HepG2 (cell line): ENCODE results near the gene TDRD3. TPM values are rescaled to one million over a fixed set of nuclear protein-coding genes. Genes with fewer than 3 reads are reported as not detected.

Experiments
- ATAC-seq: fragments of 200-7000 bp; cut with Tn5 transposase; 3 replicates; pipeline ENCODE4 v1.9.1; 2020; ENCODE audit warnings: mild to moderate bottlenecking, moderate library complexity
- BruUV-seq: library from RNA; stranded (reverse); fragments of 400-500 nt; replicated peaks from 2 replicates; lab custom pipeline; 2021; lab: Mats Ljungman, UMichigan
- CTCF ChIA-PET: fragments of 300-600 bp; formaldehyde crosslinking; extraction: SDS; loops from one replicate; lab custom pipeline; 2021; ENCODE audit warnings: low total read pairs, inconsistent platforms, low intra/inter-chr PET ratio; lab: Yijun Ruan, JAX
- POLR2A ChIA-PET: fragments of 350-600 bp; sonication (Branson Sonifier 250); formaldehyde crosslinking; loops from one replicate; lab custom pipeline; 2020; ENCODE audit warnings: antibody characterized with exemption, inconsistent platforms; lab: Yijun Ruan, JAX
- DNase-seq: peaks from one replicate; pipeline ENCODE4 v3.0.0-alpha.2; 2015; ENCODE audit warnings: low spot score
- FAIRE-seq: peaks from 3 replicates; lab custom pipeline; 2011; peaks lifted over from hg19 to GRCh38; lab: Jason Lieb, UNC
- H2AFZ ChIP-seq: one replicate; pipeline ENCODE4 v1.6.1; 2011; ENCODE audit warnings: low read length, inconsistent platforms
- H3K27ac ChIP-seq: fragments of 300-600 bp; 3 replicates; pipeline ENCODE4 v1.8.0; 2011; ENCODE audit warnings: mixed run types, mild to moderate bottlenecking, mixed read lengths, low read length, inconsistent platforms; ENCODE audit not compliant: insufficient read depth; ENCODE audit errors: extremely low read length
- H3K27me3 ChIP-seq, 2 experiments: fragments of 200-600 bp in 1 of 2; 2 replicates in 1 of 2; 3 replicates in 1 of 2; pipeline versions ENCODE4 v1.6.0 to v1.8.0; 2011; ENCODE audit warnings: low read length in 2 of 2, mild to moderate bottlenecking in 2 of 2, moderate library complexity in 2 of 2, inconsistent platforms in 1 of 2; ENCODE audit not compliant: insufficient read depth in 2 of 2, control insufficient read depth in 1 of 2
- H3K36me3 ChIP-seq, 2 experiments: fragments of 200-600 bp in 1 of 2; replicated peaks in 1 of 2; 2 replicates in 1 of 2; 3 replicates in 1 of 2; pipeline versions ENCODE4 v1.5.1 to v1.8.0; 2011; ENCODE audit warnings: low read length in 2 of 2, inconsistent platforms in 1 of 2; ENCODE audit not compliant: insufficient read depth in 2 of 2, control insufficient read depth in 1 of 2
- H3K4me1 ChIP-seq: 2 replicates; pipeline ENCODE4 v1.5.1; 2012; ENCODE audit warnings: low read length, inconsistent platforms; ENCODE audit not compliant: insufficient read depth
- H3K4me2 ChIP-seq: 2 replicates; pipeline ENCODE4 v1.6.0; 2011; ENCODE audit warnings: low read depth, low read length, inconsistent platforms
- H3K4me3 ChIP-seq, 3 experiments: fragments of 200-600 bp in 1 of 3; sonication (generic), shearing (Covaris generic) in 1 of 3; replicated peaks in 1 of 3; 2 replicates each; pipeline ENCODE4 v1.5.1; 2011 to 2016; ENCODE audit warnings: low read length in 3 of 3, inconsistent platforms in 2 of 3, low read depth in 2 of 3, mild to moderate bottlenecking in 2 of 3, control low read depth in 1 of 3, mixed read lengths in 1 of 3; ENCODE audit not compliant: insufficient read depth in 1 of 3
- H3K79me2 ChIP-seq: one replicate; pipeline ENCODE4 v1.6.1; 2011; ENCODE audit warnings: low read length, inconsistent platforms; ENCODE audit not compliant: insufficient read depth
- H3K9ac ChIP-seq: 2 replicates; pipeline ENCODE4 v1.6.0; 2011; ENCODE audit warnings: mild to moderate bottlenecking, low read depth, low read length, inconsistent platforms; ENCODE audit not compliant: insufficient read depth
- H3K9me3 ChIP-seq: 2 replicates; pipeline ENCODE4 v1.5.1; 2012; ENCODE audit warnings: mild to moderate bottlenecking, low read length
- H4K20me1 ChIP-seq: 2 replicates; pipeline ENCODE4 v1.6.0; 2011; ENCODE audit warnings: inconsistent platforms, mild to moderate bottlenecking, low read length, moderate library complexity; ENCODE audit not compliant: insufficient read depth
- FOXO1 ChIP-seq: sonication (generic); formaldehyde crosslinking; IDR thresholded peaks from 2 replicates; pipeline ENCODE4 v1.4.0; 2020; ENCODE audit warnings: missing genetic modification reagents
- GPBP1L1 ChIP-seq: sonication (generic); formaldehyde crosslinking; IDR thresholded peaks from 2 replicates; pipeline ENCODE4 v1.5.0; 2020; ENCODE audit warnings: mild to moderate bottlenecking, missing genetic modification reagents
- MAFF ChIP-seq: IDR thresholded peaks from 2 replicates; pipeline ENCODE4 v1.6.1; 2011; ENCODE audit warnings: low read depth, low read length, improper control_type of control experiment
- NR2F2 ChIP-seq: IDR thresholded peaks from 2 replicates; pipeline ENCODE4 v1.6.1; 2012; ENCODE audit warnings: low read depth, inconsistent platforms, borderline replicate concordance
- ZBTB26 ChIP-seq: IDR thresholded peaks from 2 replicates; pipeline ENCODE4 v1.6.1; 2016; ENCODE audit warnings: missing compliant biosample characterization, missing genetic modification reagents, borderline replicate concordance
- ZHX1 ChIP-seq: sonication (generic); formaldehyde crosslinking; IDR thresholded peaks from 2 replicates; pipeline ENCODE4 v1.8.1; 2022; ENCODE audit warnings: low read depth, mild to moderate bottlenecking, missing genetic modification reagents
- ZNF274 ChIP-seq: sonication (generic); formaldehyde crosslinking; IDR thresholded peaks from 2 replicates; pipeline ENCODE4 v1.5.1; 2020; ENCODE audit warnings: mild to moderate bottlenecking, missing genetic modification reagents
- ZNF598 ChIP-seq: sonication (generic); formaldehyde crosslinking; IDR thresholded peaks from 2 replicates; pipeline ENCODE4 v1.5.1; 2020; ENCODE audit warnings: mild to moderate bottlenecking, missing genetic modification reagents, borderline replicate concordance
- ZNF784 ChIP-seq: sonication (generic); formaldehyde crosslinking; IDR thresholded peaks from 2 replicates; pipeline ENCODE4 v1.5.1; 2020; ENCODE audit warnings: missing genetic modification reagents, mild to moderate bottlenecking, borderline replicate concordance
- ZNF883 ChIP-seq: sonication (generic); formaldehyde crosslinking; IDR thresholded peaks from 2 replicates; pipeline ENCODE4 v1.5.1; 2020; ENCODE audit warnings: mild to moderate bottlenecking, missing genetic modification reagents; ENCODE audit errors: not compliant biosample characterization
- WGBS: methylation state at CpG from one replicate; pipeline ENCODE4 v1.1.6; 2017; ENCODE audit warnings: low lambda C conversion rate; 5-methylcytosine and 5-hydroxymethylcytosine counted together
- in situ Hi-C: cut with HindIII; loops from 2 replicates; pipeline ENCODE4 v1.10.0; 2017; ENCODE audit warnings: low pct_unique_long_range_greater_than_20kb; ENCODE audit not compliant: extremely low pct_ligation_motif_present
- intact Hi-C: fragments of 100-400 bp; cut with micrococcal nuclease; formaldehyde crosslinking; loops from one replicate; pipeline ENCODE4 v1.10.0; 2022; ENCODE audit not compliant: unreplicated experiment
- polyA plus RNA-seq, 8 experiments: library from polyadenylated mRNA; depleted of rRNA in 3 of 8; stranded (reverse) in 7 of 8; unstranded in 1 of 8; fragments of >200 nt; fragmentation: Illumina TruSeq in 4 of 8; extraction: Trizol in 4 of 8; gene quantifications; 2 replicates each; pipeline versions ENCODE4 v1.2.1 to v1.2.3, GENCODE V29; 2011 to 2016; ENCODE audit warnings: low read depth in 4 of 8, missing spikeins in 1 of 8, mixed read lengths in 1 of 8; ENCODE audit not compliant: insufficient read depth in 1 of 8
- total RNA-seq, 5 experiments: library from RNA; depleted of rRNA; stranded (reverse); fragments of >200 nt; fragmentation: Illumina TruSeq; extraction: Trizol; gene quantifications; 2 replicates each; pipeline ENCODE4 v1.2.3, GENCODE V29; 2016; ENCODE audit warnings: low read depth in 1 of 5
- TF ChIP-seq, protein P1 (sequence below): sonication (generic); formaldehyde crosslinking; IDR thresholded peaks from 2 replicates; pipeline ENCODE4 v1.4.0; 2020; ENCODE audit warnings: missing genetic modification reagents
- TF ChIP-seq, protein P2 (sequence below): sonication (generic); formaldehyde crosslinking; IDR thresholded peaks from 2 replicates; pipeline ENCODE4 v1.8.0; 2022; ENCODE audit warnings: missing genetic modification reagents, mild to moderate bottlenecking, inconsistent platforms, borderline replicate concordance

TDRD3 gene
- total and polyA plus RNA-seq, 2 of the 13 experiments (the other 11 are each of a cell fraction or from before 2014, with no cell fraction given) = 4.7 to 11.8 TPM

DNA sequence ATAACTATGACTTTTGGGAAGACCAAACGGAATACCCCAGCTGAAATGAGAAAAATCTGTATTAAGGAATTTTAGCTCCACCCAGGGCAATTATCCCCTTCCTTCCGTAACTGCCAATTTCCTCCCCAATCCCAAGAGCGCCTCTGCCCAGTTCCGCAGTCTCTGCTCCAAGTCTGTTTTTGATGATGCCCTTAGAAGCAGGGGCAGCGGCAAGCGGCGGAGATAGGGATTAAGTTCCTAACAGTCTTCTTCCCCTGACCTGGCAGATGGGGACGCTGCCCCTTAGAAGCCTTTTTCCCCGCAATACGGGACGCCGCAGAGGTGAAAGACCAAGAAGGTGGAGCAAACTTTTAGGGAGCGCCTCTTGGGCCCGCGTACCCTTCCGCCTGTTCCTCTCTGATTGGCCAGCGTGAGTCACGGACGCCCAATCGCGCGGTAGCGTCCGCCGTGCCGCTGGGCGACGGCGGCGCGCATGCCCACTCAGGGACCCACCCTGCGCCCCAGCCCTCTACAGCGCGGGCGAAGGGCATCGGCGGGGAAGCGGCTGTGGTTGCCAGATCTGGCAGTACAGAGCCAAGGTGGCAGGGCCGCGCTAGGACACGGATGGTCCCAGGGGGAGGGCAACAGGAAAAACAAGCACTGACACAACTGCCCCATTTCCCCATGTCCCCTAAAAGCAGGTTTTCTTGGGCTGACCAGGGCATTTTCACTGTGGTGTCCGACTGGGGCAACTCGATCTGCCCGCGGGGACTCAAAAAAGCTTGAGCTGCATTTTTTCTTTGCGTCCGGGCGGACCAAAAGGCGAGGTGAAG is 843 bp upstream of the TDRD3 start:
- Histone ChIP-seq H4K20me1 (no peaks in the 10 kb centered on the region), H3K79me2 (peaks cover 28% of the 10 kb centered on the region), H3K27me3 (no peaks in the 10 kb centered on the region; a peak in 1 of 5 replicates), H3K4me1 (peaks cover 30% of the 10 kb centered on the region), H3K27ac (peak overlapping the region; percentile 99), H3K4me2 (peak overlapping the region; percentile 100), H3K4me3 (peak overlapping the region; percentile 71 to 87 (median 82)), H3K9ac (peak overlapping the region; percentile 90), H3K9me3 (no peaks in the 10 kb centered on the region), H2AFZ (peak overlapping the region; percentile 75), H3K36me3 (no peaks in the 10 kb centered on the region)
- ATAC-seq (peak; percentile 92), DNase-seq (peak; percentile 83), FAIRE-seq (peak; percentile 85)
- ChIA-PET POLR2A (interaction anchor here (0.8 kb wide), 1 partner anchor 35 kb away, joined by 3 read pairs; no protein-coding TSS in a partner anchor), CTCF (no interaction called here)
- in situ Hi-C loops (loop anchor here (5.0 kb wide), 1 partner anchor 234 kb away; the partner anchor contains the start of gene DIAPH3), intact Hi-C loops (loop anchor here (1.0 to 5.0 kb wide), 2 partner anchors 33 to 234 kb away; partner anchors contain the start of gene DIAPH3)
- WGBS = under 1% methylated on average over 30 of the region's 49 CpGs
- BruUV-seq = no TSS peak
- TF ChIP-seq ZBTB26 (CRISPR knock-in tag) (0 out of 2 replicates have a peak, but pooled peaks have one; percentile 9), ZNF784 (peak; percentile 64), ZNF883 (CRISPR knock-in tag) (peak; percentile 83), NR2F2 (peak; percentile 13; the same call in 1 of the 2 replicates), FOXO1 (CRISPR knock-in tag) (no peak), GPBP1L1 (CRISPR knock-in tag) (no peak), ZNF274 (CRISPR knock-in tag) (peak; percentile 86), MAFF (no peak; the same call in 1 of the 2 replicates), ZHX1 (CRISPR knock-in tag) (0 out of 2 replicates have a peak, but pooled peaks have one; percentile 65), ZNF598 (CRISPR knock-in tag) (peak; percentile 20; the same call in 1 of the 2 replicates)
- TF ChIP-seq, protein P1, sequence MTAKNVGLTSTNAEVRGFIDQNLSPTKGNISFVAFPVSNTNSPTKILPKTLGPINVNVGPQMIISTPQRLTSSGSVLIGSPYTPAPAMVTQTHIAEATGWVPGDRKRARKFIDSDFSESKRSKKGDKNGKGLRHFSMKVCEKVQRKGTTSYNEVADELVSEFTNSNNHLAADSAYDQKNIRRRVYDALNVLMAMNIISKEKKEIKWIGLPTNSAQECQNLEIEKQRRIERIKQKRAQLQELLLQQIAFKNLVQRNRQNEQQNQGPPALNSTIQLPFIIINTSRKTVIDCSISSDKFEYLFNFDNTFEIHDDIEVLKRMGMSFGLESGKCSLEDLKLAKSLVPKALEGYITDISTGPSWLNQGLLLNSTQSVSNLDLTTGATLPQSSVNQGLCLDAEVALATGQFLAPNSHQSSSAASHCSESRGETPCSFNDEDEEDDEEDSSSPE (CRISPR knock-in tag) = peak; percentile 48
- TF ChIP-seq, protein P2, sequence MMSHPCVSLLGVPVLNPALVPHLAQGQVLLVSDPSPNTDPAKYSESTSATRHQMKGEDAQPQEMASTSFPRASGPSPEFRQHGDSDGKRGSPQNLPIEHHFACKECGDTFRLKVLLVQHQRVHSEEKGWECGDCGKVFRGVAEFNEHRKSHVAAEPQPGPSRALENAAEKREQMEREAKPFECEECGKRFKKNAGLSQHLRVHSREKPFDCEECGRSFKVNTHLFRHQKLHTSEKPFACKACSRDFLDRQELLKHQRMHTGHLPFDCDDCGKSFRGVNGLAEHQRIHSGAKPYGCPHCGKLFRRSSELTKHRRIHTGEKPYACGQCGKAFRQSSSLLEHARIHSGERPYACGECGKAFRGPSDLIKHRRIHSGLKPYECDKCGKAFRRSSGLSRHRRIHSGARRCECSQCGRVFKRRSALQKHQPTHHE (CRISPR knock-in tag) = 0 out of 2 replicates have a peak, but pooled peaks have one; percentile 28
